Glomerular visceral epithelial cell (primary cell): ENCODE measurements around the gene TNFSF13B.
"Not testable (repeated sequence)": the region's sequence is repeated elsewhere in the genome, so short reads cannot be mapped to it uniquely, and the experiment has no call there.

ENCODE experiments used
- DNase-seq: peaks from one replicate; pipeline ENCODE4 v3.0.0-alpha.2; 2016; ENCODE audit errors: extremely low spot score

TNFSF13B gene

DNA sequence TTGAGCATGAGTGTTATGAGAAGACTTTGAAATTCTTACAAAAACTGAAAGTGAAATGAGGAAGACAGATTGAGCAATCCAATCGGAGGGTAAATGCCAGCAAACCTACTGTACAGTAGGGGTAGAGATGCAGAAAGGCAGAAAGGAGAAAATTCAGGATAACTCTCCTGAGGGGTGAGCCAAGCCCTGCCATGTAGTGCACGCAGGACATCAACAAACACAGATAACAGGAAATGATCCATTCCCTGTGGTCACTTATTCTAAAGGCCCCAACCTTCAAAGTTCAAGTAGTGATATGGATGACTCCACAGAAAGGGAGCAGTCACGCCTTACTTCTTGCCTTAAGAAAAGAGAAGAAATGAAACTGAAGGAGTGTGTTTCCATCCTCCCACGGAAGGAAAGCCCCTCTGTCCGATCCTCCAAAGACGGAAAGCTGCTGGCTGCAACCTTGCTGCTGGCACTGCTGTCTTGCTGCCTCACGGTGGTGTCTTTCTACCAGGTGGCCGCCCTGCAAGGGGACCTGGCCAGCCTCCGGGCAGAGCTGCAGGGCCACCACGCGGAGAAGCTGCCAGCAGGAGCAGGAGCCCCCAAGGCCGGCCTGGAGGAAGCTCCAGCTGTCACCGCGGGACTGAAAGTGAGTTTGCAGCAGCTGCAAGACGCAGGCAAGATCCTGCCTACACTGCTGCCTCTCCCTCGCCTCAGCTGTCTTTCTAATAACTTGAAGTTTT lies at the start of gene TNFSF13B:
TNFSF13B (plus strand) TSS at position 118 of the 728 bp plus-strand sequence; CDS start at position 296, 178 bp downstream.
- peak; percentile 32 for DNase-seq

- DNase-seq = no peak
These were observed 49.5 kb upstream of the TNFSF13B start for GRCh38 chr13:108220041-108220440.

- no peak for DNase-seq
These were observed 45.6 kb upstream of the TNFSF13B start for GRCh38 chr13:108223687-108224503.

- DNase-seq = no peak
These were observed 44.1 kb upstream of the TNFSF13B start for GRCh38 chr13:108225440-108225839.

GRCh38 chr13:108226184-108226583 lies 43.3 kb upstream of the TNFSF13B start:
- no peak for DNase-seq

- peak; percentile 53 for DNase-seq
These were observed 41.8 kb upstream of the TNFSF13B start for GRCh38 chr13:108227651-108228272.

- DNase-seq = no peak
These were observed 39.1 kb upstream of the TNFSF13B start for GRCh38 chr13:108230377-108230776.

DNA sequence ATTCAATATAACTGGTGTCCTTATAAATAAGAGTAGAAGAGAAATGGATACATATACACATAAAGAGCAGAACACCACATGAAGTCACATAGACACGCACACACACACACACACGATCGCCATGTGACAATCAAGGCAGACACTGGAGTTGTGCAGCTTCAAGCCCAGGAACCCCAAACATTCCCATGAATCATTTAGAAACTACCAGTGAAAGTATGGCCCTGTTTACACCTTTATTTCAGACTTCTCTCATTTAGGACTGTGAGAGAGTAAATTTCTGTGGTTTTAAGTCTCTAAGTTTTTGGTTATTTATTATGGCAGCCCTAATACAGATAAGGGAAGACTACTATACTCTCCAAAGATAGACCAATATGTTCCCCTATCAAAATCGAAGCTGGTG lies 20.4 kb upstream of the TNFSF13B start:
- DNase-seq = no peak

GRCh38 chr13:108257248-108257647 lies 12.3 kb upstream of the TNFSF13B start:
- no peak for DNase-seq

- DNase-seq = no peak
These were observed 5.7 kb upstream of the TNFSF13B start for GRCh38 chr13:108263621-108264355.

DNA sequence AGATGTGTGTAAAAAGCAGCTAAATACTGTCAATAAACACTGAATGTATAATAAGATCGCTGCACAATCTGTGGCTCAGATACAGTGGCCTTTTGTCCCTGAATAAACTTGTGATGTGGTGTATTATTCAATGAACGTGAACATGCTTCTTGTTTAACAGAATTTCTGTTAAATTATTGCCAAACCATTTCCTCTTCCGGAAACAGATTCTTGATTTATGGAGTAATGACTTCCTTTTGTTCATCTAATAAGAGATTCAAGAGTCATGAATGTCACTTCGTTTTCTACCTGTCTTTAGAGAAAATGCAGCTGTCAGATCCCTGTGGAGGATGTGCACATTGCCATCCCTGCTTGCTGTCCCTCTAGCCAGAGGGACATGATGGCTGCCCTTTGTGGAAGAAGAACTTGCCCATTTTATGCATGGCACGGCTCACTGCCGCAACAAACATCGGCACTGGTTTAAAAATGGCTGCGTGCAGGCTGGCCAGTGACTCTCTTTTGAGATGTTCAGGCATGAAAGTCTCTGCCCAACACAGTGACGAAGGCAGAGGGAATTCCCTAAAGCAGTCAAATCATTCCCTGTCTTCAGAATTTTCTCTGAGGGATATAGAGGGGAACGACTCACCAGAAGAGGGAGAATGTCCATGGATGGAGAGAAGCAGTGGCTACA lies 3.1 kb upstream of the TNFSF13B start:
- DNase-seq = no peak

GRCh38 chr13:108267347-108267746 lies 2.2 kb upstream of the TNFSF13B start:
- DNase-seq = no peak

- not testable (repeated sequence) for DNase-seq
These were observed 1.7 kb upstream of the TNFSF13B start for GRCh38 chr13:108267855-108268254.

DNA sequence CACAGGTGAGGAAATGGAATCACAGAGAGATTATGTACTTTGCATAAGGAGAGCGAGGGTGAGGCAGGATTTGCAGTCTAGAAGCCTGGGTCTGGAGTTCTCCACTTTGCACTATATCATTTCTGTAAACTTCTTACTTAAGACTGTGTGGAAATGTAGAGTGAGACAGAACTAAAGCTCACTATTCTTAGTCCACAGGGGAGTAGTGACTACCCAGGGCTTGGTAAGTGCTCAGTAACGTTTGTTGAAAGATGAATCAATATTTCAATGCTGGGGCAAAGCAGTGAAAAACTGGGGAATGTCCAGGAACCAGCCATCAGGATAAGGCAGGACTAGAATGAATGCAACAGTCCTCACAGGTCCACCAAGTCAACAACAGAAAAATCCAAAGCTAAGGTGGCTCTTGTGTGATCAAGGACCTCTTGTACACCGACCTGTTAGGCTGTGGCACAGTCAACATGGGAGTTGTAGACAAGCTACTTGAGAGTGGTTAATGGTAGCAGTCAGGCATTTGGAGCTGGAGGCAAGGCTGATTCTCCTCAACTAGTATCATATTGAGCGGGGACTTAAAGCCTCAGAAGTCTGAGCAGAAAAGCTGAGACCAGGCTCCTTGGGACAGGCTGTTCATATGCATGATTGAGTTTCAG lies 929 bp upstream of the TNFSF13B start:
- no peak for DNase-seq

DNA sequence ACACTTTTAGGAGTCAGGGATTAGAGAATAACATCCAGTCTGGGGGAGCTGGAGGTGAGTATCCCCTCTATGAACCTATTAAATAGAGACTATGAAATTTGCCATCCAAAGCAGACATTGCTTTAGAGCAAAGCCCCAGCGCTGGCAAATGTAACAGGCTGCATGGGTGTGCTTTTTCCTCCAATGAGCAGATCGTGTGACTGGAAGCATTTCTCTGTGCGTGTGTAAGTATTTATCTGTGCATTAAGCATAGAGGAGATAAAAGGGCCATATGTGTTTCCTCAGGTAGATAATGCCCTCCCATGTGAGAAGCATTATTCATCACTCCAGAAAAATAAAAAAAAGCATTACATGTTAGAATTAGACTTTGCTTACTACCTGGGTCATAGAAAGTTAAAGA lies 924 bp downstream of the TNFSF13B start:
- no peak for DNase-seq

DNA sequence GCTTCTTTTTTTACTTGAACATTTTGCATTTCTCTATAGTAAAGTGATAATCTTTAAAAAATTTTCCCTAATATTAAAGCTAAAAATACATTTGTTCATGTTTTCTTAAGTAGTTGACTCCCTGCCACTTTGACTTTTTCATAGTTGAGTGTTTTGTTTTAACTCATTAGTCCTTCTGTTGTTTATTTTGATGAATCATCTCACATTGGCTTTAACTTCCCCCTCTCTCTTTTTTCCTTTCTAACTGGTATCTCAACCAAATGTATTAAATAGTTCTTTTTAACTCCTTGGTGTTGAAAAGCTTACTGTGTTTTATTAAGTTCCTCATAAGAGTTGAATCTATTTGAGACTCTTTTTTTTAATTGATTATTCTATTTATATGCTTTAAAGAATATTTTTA lies 2.8 kb downstream of the TNFSF13B start:
- DNase-seq = no peak

DNA sequence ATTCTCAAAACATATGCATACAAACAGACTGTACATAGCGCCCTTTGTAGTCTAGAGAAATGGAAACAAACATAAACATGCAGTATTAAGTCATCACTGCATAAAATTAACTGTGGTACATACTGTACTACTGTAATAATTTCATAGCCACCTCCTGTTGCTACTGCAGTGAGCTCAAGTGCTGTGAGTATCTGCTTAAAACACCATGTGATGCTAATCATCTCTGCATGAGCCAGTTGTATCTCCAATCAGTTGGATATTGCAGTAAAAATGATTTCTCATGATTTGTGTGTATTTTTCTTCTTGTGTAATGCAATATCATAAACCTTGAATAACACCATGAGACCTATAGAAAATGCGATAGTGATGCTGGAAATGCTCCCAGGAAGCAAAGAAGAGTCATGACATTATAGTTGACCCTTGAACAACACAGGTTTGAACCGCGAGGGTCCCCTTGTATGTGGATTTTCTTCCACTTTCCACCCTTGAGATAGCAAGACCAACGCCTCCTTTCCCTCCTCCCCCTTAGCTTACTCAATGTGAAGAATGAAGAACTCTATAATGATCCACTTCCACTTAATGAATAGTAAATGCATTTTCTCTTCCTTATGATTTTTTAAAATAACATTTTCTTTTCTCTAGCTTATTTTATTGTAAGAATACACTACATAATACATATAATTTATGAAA lies 4.1 kb downstream of the TNFSF13B start:
- no peak for DNase-seq

DNA sequence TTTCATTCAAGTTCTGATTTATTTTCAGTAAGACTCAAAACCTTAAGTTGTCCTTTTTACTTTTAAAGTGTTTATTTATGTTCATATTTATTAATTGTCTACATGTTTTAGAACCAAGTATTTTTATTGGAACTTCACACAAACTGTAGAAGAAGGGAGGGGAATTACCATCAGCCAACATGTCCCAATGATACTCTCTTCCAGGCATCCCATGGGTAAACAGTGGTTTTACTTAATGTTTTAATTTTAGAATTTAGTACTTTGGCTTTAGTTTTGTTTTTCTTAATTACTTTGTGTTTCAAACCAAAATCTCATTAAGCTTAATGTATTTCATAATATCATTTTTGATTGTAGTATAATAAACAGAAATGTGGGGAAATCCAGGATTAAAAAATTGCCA lies 5.2 kb downstream of the TNFSF13B start:
- DNase-seq = no peak

DNA sequence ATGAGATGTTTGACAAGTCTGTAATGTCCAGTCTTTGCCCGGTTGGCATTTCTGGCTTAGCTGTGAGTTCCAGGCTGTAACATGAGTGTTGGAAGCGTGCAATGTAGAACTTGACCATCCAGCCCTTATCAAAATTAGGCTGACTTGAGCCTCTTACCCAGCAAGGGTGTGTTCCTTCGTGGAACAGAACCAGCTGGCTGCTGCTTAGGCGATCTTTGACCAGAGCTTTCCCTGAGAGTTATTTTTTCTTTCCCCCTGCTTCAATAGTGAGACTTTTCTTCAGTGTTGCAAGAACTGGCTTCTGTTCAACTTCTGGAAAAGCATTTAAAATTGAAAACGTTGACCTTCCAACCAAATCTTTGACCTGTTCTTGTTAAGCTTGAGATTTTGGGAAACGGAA lies 6.5 kb downstream of the TNFSF13B start:
- DNase-seq = no peak

DNA sequence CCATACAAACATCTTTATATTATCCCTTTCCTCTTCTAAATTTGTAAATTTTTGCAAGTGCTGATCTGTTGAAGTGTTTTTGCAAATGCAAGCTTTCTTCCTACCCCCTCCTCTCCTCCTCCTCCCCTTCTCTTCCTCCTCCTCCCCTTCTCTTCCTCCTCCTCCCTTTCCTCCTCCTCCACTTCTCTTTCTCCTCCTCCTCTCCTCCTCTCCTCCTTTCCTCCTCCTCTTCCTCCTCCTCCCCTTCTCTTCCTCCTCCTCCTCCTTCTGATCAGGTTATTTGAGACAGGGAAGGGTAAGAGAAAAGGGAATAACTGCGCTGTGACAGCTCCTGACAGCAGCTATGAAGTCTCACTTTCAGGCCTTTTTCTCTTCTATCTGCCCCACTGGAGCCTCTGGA lies 8.9 kb downstream of the TNFSF13B start:
- DNase-seq = no peak
